K562 (cell line): ENCODE measurements around the gene USP15. TPM values are rescaled to one million over a fixed set of nuclear protein-coding genes. Genes with fewer than 3 reads are reported as not detected.

Experiments
- BDP1 ChIP-seq: IDR thresholded peaks from 3 replicates; pipeline ENCODE4 v1.6.1; 2011; ENCODE audit not compliant: insufficient read length, insufficient read depth
- CREB1 ChIP-seq, 2 experiments: sonication (generic) in 1 of 2; formaldehyde crosslinking in 1 of 2; IDR thresholded peaks; 2 replicates each; pipeline versions ENCODE4 v1.6.1 to v1.8.0; 2012 to 2022; ENCODE audit warnings: inconsistent platforms in 1 of 2, mild to moderate bottlenecking in 1 of 2, missing genetic modification reagents in 1 of 2, moderate library complexity in 1 of 2
- GTF2A2 ChIP-seq: IDR thresholded peaks from 2 replicates; pipeline ENCODE4 v1.6.1; 2016; ENCODE audit warnings: mild to moderate bottlenecking, missing genetic modification characterization, missing compliant biosample characterization
- MTA1 ChIP-seq: fragments of 450-650 bp; IDR thresholded peaks from 2 replicates; pipeline ENCODE4 v1.6.1; 2017; ENCODE audit warnings: borderline replicate concordance
- NCOA2 ChIP-seq, 2 experiments: fragments of 450-650 bp; IDR thresholded peaks; 2 replicates each; pipeline ENCODE4 v1.6.1; 2018; ENCODE audit warnings: mild to moderate bottlenecking in 2 of 2, moderate library complexity in 1 of 2; ENCODE audit not compliant: partially characterized antibody in 2 of 2
- POU5F1 ChIP-seq: fragments of 150-350 bp; IDR thresholded peaks from 2 replicates; pipeline ENCODE4 v1.6.1; 2014; ENCODE audit warnings: borderline replicate concordance, low read length, low read depth, mild to moderate bottlenecking; ENCODE audit not compliant: partially characterized antibody
- PURB ChIP-seq: sonication (generic); formaldehyde crosslinking; IDR thresholded peaks from 2 replicates; pipeline ENCODE4 v1.9.0; 2021; ENCODE audit warnings: low read depth, mild to moderate bottlenecking, missing genetic modification reagents
- SAFB2 ChIP-seq: fragments of 200-400 bp; formaldehyde crosslinking; IDR thresholded peaks from 2 replicates; pipeline ENCODE4 v1.6.1; 2018; ENCODE audit warnings: borderline replicate concordance, low read length, low read depth, moderate library complexity; ENCODE audit not compliant: severe bottlenecking
- SREBF1 ChIP-seq: fragments of 150-350 bp; IDR thresholded peaks from 2 replicates; pipeline ENCODE4 v1.6.1; 2014; ENCODE audit warnings: antibody characterized with exemption, low read depth, low read length, borderline replicate concordance
- SRSF9 ChIP-seq: fragments of 200-400 bp; formaldehyde crosslinking; IDR thresholded peaks from 2 replicates; pipeline ENCODE4 v1.6.1; 2017; ENCODE audit warnings: low read depth, low read length, borderline replicate concordance
- TARDBP ChIP-seq: fragments of 450-650 bp; IDR thresholded peaks from 2 replicates; pipeline ENCODE4 v1.6.1; 2016
- TFAM ChIP-seq: fragments of 250-450 bp; sonication (Bioruptor Pico); conservative IDR thresholded peaks from 2 replicates; pipeline ENCODE4 v1.5.0; 2021; ENCODE audit warnings: mild to moderate bottlenecking, moderate library complexity
- ZFP36 ChIP-seq: fragments of 150-350 bp; IDR thresholded peaks from 2 replicates; pipeline ENCODE4 v1.6.1; 2018; ENCODE audit warnings: low read length, low read depth; ENCODE audit not compliant: partially characterized antibody
- ZNF175 ChIP-seq: fragments of 200-800 bp; sonication (Bioruptor generic); IDR thresholded peaks from 2 replicates; pipeline ENCODE4 v1.6.1; 2016; ENCODE audit warnings: low read depth, mild to moderate bottlenecking, missing genetic modification characterization, missing compliant biosample characterization
- ZNF384 ChIP-seq: IDR thresholded peaks from 2 replicates; pipeline ENCODE4 v1.6.1; 2012; ENCODE audit warnings: low read depth, low read length, improper control_type of control experiment
- ZNF444 ChIP-seq: fragments of 250-450 bp; sonication (Bioruptor Pico); IDR thresholded peaks from 2 replicates; pipeline ENCODE4 v1.4.0; 2020; ENCODE audit warnings: mild to moderate bottlenecking, moderate library complexity
- polyA plus RNA-seq, 8 experiments: library from polyadenylated mRNA; depleted of rRNA in 4 of 8; stranded (reverse) in 5 of 8; unstranded in 3 of 8; fragments of >200 nt; fragmentation: Nextera tagmentation in 2 of 8; fragmentation: Illumina TruSeq in 1 of 8; extraction: Ambion mirVana in 2 of 8; extraction: Trizol in 1 of 8; gene quantifications; 2 replicates each; pipeline versions ENCODE4 v1.2.1 to v1.2.3, GENCODE V29; 2011 to 2014; ENCODE audit warnings: inconsistent platforms in 1 of 8, missing spikeins in 1 of 8
- total RNA-seq, 7 experiments: library from RNA; depleted of rRNA in 6 of 7; stranded (reverse); fragments of >200 nt in 6 of 7; fragmentation: Illumina TruSeq in 2 of 7; extraction: Trizol in 2 of 7; gene quantifications; 2 replicates each; pipeline versions ENCODE4 v1.2.1 to v1.2.3, GENCODE V29; 2011 to 2021; ENCODE audit warnings: low replicate concordance in 1 of 7
- TF ChIP-seq, protein P1 (sequence below): IDR thresholded peaks from 3 replicates; pipeline ENCODE4 v1.6.1; 2011; ENCODE audit warnings: borderline replicate concordance, mild to moderate bottlenecking; ENCODE audit not compliant: insufficient read length, insufficient read depth
- TF ChIP-seq, protein P2 (sequence below): fragments of 450-650 bp; IDR thresholded peaks from 2 replicates; pipeline ENCODE4 v1.6.1; 2018; ENCODE audit warnings: mild to moderate bottlenecking, low read depth; ENCODE audit not compliant: partially characterized antibody
- TF ChIP-seq, protein P3 (sequence below): fragments of 200-800 bp; sonication (Bioruptor generic); IDR thresholded peaks from 2 replicates; pipeline ENCODE4 v1.6.1; 2017; ENCODE audit warnings: missing genetic modification characterization, missing compliant biosample characterization
- TF ChIP-seq, protein P4 (sequence below): sonication (generic); IDR thresholded peaks from 2 replicates; pipeline ENCODE4 v1.6.1; 2016

Gene USP15
- total and polyA plus RNA-seq, 9 of the 15 experiments (the other 6 are each of a cell fraction or from before 2014, with no cell fraction given), result 140 to 272 (median 182) TPM

DNA sequence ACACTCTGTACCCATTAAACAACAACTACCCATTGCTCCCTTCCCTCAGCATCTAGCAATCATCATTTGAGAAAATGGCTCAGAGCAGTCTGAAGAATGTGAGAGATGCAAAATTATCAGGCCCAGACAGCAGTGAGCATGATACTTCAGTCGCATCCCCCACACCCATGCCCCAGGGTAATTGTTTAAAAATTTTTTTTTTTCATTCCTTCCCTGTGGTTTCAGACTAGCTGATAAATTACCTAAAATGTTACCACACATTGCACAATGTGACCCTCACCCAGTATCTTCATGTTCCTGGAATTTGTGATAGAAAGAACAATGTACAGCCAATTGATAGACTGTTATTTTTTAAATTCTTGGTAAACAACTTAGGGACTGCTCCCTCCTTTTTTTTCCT lies 11.3 kb upstream of the USP15 start (continued):
- TF ChIP-seq SAFB2 (no peak), SRSF9 (no peak), ZNF175 (CRISPR knock-in tag) (no peak), SREBF1 (no peak), MTA1 (no peak; the same call in 1 of the 2 replicates), PURB (CRISPR knock-in tag) (no peak), TFAM (CRISPR knock-in tag) (no peak), POU5F1 (no peak), GTF2A2 (tag) (no peak), NCOA2 (IDR thresholded peaks at IDR 0.05; ENCODE audit: partially characterized antibody in 2 of 2) (no peak), ZFP36 (no peak), ZNF384 (peak; percentile 94), BDP1 (no peak), CREB1 (IDR thresholded peaks at IDR 0.05) (peak; percentile 33; the same call in 1 of the 2 replicates), CREB1 (CRISPR knock-in tag; IDR thresholded peaks at IDR 0.05) (no peak), ZNF444 (CRISPR knock-in tag) (no peak), TARDBP (no peak)
- TF ChIP-seq, protein P1, sequence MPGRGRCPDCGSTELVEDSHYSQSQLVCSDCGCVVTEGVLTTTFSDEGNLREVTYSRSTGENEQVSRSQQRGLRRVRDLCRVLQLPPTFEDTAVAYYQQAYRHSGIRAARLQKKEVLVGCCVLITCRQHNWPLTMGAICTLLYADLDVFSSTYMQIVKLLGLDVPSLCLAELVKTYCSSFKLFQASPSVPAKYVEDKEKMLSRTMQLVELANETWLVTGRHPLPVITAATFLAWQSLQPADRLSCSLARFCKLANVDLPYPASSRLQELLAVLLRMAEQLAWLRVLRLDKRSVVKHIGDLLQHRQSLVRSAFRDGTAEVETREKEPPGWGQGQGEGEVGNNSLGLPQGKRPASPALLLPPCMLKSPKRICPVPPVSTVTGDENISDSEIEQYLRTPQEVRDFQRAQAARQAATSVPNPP, result no peak
- TF ChIP-seq, protein P2, sequence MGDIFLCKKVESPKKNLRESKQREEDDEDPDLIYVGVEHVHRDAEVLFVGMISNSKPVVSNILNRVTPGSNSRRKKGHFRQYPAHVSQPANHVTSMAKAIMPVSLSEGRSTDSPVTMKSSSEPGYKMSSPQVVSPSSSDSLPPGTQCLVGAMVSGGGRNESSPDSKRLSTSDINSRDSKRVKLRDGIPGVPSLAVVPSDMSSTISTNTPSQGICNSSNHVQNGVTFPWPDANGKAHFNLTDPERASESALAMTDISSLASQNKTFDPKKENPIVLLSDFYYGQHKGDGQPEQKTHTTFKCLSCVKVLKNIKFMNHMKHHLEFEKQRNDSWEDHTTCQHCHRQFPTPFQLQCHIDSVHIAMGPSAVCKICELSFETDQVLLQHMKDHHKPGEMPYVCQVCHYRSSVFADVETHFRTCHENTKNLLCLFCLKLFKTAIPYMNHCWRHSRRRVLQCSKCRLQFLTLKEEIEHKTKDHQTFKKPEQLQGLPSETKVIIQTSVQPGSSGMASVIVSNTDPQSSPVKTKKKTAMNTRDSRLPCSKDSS, result no peak
- TF ChIP-seq, protein P3, sequence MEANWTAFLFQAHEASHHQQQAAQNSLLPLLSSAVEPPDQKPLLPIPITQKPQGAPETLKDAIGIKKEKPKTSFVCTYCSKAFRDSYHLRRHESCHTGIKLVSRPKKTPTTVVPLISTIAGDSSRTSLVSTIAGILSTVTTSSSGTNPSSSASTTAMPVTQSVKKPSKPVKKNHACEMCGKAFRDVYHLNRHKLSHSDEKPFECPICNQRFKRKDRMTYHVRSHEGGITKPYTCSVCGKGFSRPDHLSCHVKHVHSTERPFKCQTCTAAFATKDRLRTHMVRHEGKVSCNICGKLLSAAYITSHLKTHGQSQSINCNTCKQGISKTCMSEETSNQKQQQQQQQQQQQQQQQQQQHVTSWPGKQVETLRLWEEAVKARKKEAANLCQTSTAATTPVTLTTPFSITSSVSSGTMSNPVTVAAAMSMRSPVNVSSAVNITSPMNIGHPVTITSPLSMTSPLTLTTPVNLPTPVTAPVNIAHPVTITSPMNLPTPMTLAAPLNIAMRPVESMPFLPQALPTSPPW (CRISPR knock-in tag), result peak; percentile 47
- TF ChIP-seq, protein P4, sequence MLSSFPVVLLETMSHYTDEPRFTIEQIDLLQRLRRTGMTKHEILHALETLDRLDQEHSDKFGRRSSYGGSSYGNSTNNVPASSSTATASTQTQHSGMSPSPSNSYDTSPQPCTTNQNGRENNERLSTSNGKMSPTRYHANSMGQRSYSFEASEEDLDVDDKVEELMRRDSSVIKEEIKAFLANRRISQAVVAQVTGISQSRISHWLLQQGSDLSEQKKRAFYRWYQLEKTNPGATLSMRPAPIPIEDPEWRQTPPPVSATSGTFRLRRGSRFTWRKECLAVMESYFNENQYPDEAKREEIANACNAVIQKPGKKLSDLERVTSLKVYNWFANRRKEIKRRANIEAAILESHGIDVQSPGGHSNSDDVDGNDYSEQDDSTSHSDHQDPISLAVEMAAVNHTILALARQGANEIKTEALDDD, result peak; percentile 69; the same call in 1 of the 2 replicates
